ENCODE results near the gene PSMB2. TPM values are rescaled to one million over a fixed set of nuclear protein-coding genes. Genes with fewer than 3 reads are reported as not detected.

The PSMB2 gene
- total RNA-seq, 1 donor from 2014 or later = 44.1 TPM

DNA sequence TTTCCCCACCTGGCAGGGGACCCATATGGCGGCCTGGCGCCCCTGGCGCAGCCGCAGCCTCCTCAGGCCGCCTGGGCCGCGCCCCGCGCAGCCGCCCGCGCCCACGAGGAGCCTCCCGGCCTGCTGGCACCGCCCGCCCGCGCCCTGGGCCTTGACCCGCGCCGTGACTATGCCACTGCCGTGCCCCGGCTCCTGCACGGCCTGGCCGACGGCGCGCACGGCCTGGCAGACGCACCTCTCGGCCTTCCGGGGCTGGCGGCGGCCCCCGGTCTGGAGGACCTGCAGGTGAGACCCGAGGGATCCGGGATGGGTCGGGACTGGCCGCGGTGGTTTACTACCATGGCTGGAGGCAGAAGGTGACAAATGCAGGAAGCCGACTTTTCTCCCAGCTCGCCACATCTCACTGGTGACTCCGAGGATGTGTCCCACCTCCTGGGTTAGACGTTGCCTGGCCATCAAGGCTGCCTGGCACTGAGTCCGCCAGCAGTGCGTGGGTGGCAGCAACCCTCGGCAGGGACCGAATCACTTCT is 67.1 kb downstream of the PSMB2 start:
- Histone ChIP-seq H3K4me3 (peak overlapping the region; percentile 52), H3K27ac (no peak overlapping the region), H3K9me3 (no peaks in the 10 kb centered on the region), H3K36me3 (no peaks in the 10 kb centered on the region), H3K4me1 (peaks cover 8% of the 10 kb centered on the region), H3K27me3 (peaks cover 5% of the 10 kb centered on the region)
- intact Hi-C loops (cut with DNase I) = no loop called here
- ATAC-seq (no peak), DNase-seq (peak; percentile 61)
- TF ChIP-seq, protein P1, sequence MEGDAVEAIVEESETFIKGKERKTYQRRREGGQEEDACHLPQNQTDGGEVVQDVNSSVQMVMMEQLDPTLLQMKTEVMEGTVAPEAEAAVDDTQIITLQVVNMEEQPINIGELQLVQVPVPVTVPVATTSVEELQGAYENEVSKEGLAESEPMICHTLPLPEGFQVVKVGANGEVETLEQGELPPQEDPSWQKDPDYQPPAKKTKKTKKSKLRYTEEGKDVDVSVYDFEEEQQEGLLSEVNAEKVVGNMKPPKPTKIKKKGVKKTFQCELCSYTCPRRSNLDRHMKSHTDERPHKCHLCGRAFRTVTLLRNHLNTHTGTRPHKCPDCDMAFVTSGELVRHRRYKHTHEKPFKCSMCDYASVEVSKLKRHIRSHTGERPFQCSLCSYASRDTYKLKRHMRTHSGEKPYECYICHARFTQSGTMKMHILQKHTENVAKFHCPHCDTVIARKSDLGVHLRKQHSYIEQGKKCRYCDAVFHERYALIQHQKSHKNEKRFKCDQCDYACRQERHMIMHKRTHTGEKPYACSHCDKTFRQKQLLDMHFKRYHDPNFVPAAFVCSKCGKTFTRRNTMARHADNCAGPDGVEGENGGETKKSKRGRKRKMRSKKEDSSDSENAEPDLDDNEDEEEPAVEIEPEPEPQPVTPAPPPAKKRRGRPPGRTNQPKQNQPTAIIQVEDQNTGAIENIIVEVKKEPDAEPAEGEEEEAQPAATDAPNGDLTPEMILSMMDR (IDR thresholded peaks at IDR 0.05) = no peak

DNA sequence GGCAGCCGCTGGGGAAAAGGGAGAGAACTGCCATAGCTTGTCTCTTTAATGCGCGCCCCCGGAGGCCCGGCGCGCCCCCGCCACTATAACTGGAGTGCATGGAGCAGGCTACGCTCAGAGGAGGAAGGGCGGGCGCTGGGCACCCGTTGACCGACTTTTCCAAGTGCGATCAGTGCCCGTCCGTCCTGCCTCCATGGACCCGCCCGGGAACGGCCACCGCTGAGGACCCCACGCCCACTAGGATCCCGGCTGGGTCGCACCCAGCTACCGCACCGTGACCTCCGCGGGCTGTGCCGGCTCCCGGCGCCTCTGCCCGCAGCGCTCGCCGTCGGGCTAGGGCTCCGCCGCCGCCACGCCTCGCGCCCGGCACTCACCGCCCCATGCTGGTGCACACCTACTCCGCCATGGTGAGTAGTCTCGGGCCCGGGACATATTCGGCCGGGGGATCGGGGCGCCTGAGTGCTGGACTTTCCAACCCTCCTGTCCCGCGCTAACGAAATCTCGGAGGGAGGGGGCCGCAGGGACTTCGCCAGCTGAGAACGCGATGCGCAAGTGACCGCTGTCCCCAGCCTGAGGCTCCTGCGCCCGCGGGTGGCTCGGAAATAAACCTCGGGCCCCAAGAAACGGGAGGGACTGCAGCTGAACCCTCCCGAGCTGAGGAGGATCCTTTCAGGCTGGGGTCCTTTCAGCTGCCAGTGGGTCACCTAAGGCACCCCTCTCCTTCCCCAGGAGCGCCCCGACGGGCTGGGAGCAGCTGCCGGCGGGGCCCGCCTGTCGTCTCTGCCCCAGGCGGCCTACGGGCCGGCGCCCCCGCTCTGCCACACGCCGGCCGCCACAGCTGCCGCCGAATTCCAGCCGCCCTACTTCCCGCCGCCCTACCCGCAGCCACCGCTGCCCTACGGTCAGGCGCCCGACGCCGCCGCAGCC is 67.9 kb downstream of the PSMB2 start, which contains the start of gene TFAP2E:
TFAP2E (plus strand) TSS at position 117 of the 927 bp plus-strand sequence; CDS start at position 381, 264 bp downstream.
- peak; percentile 88 for DNase-seq
- Histone ChIP-seq H3K27me3 (peaks cover 5% of the 10 kb centered on the region), H3K9me3 (no peaks in the 10 kb centered on the region), H3K27ac (no peak within 1 kb of the TSS), H3K4me1 (peaks cover 8% of the 10 kb centered on the region), H3K36me3 (no peaks in the 10 kb centered on the region), H3K4me3 (peak within 1 kb of the TSS; percentile 52)
- TF ChIP-seq, protein P1 (IDR thresholded peaks at IDR 0.05) = no peak
- ATAC-seq = peak; percentile 77
- intact Hi-C loops (cut with DNase I) = no loop called here

DNA sequence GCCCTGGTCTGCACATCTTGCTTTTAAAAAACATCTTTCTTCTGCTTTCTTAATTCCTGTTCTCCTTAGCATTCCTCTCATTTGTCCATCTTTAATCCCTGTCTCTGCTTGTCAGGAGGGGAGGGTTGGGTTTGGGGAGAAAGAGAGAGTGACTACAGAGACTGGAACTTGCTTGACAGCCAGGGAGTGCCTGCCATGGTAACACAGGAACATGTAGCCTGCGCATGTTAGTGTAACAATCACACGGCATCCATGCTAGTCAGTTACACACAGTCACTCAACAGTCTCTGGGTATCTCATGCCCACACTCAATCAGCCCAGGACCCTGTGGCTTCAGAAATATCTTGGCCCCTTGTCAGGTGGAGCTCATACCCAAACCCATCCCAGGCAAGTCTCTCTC is 69.0 kb downstream of the PSMB2 start:
- DNase-seq (peak; percentile 4), ATAC-seq (no peak)
- Histone ChIP-seq H3K4me1 (peaks cover 8% of the 10 kb centered on the region), H3K4me3 (no peak overlapping the region), H3K27me3 (peaks cover 5% of the 10 kb centered on the region), H3K9me3 (no peaks in the 10 kb centered on the region), H3K27ac (no peak overlapping the region), H3K36me3 (no peaks in the 10 kb centered on the region)
- intact Hi-C loops (cut with DNase I) = no loop called here
- TF ChIP-seq, protein P1 (IDR thresholded peaks at IDR 0.05) = no peak

DNA sequence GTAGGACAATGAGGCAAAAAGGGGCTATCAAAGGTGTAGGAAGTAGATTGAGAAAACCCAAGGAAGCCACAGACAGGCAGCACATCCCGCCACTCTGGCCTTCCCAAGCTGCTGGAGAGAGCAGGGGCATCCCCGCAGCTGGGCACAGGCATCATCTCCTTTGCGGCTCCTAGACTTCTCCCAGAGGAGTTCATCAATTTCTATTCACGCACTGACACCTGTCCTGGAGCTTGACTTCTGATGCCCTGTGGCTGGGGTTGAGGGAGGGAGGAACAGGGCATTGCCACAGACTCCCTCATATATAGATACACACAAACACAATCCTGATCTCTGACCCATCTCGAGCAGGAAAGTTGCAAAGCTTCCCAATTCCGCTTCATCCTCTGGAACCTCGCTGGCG is 70.1 kb downstream of the PSMB2 start:
- DNase-seq = peak; percentile 11

DNA sequence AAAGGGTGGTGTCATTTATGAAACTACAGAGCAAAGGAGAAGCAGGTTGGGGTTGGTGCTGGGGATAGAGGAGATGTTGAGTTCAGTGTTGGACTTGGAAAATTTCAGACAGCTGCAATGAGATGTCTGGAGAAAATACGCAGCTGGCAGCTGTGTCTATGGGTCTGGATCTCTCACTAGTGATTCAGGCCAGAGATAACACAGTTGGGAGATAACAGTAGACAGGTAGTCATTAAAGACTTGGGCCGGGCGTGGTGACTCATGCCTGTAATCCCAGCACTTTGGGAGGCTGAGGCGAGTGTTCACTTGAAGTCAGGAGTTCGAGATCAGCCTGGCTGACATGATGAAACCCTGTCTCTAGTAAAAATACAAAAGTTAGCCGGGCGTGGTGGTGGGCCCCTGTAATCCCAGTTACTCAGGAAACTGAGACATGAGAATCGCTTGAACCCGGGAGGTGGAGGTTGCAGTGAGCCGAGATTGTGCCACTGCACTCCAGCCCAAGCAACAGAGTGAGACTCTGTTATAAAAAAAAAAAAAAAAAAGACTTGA is 70.7 kb downstream of the PSMB2 start:
- Histone ChIP-seq H3K36me3 (no peaks in the 10 kb centered on the region), H3K27me3 (peaks cover 5% of the 10 kb centered on the region), H3K4me1 (peaks cover 5% of the 10 kb centered on the region), H3K9me3 (no peaks in the 10 kb centered on the region), H3K27ac (no peak overlapping the region), H3K4me3 (no peak overlapping the region)
- intact Hi-C loops (cut with DNase I) = no loop called here
- ATAC-seq = no peak
- TF ChIP-seq, protein P1 (IDR thresholded peaks at IDR 0.05) = no peak
- peak; percentile 8 for DNase-seq

More for the DNA sequence above, 70.1 kb downstream of the PSMB2 start:
- Histone ChIP-seq H3K27me3 (peaks cover 5% of the 10 kb centered on the region), H3K36me3 (no peaks in the 10 kb centered on the region), H3K4me1 (peaks cover 8% of the 10 kb centered on the region), H3K9me3 (no peaks in the 10 kb centered on the region), H3K4me3 (no peak overlapping the region), H3K27ac (no peak overlapping the region)
- intact Hi-C loops (cut with DNase I) = no loop called here
- no peak for ATAC-seq
- TF ChIP-seq, protein P1 (IDR thresholded peaks at IDR 0.05) = no peak
